PC-3 (cell line): ENCODE data around the gene IGSF3. TPM values are rescaled to one million over a fixed set of nuclear protein-coding genes. Genes with fewer than 3 reads are reported as not detected.

Experiments used
- ATAC-seq: fragments of 200-7000 bp; cut with Tn5 transposase; 2 replicates; pipeline ENCODE4 v1.9.1; 2020; ENCODE audit warnings: mild to moderate bottlenecking, moderate library complexity
- BruUV-seq: library from RNA; stranded (reverse); fragments of 400-500 nt; replicated peaks from 2 replicates; lab custom pipeline; 2021; lab: Mats Ljungman, UMichigan
- CTCF ChIA-PET: fragments of 300-600 bp; sonication (Branson Sonifier 250); formaldehyde crosslinking; loops from one replicate; lab custom pipeline; 2022; ENCODE audit warnings: antibody characterized with exemption; lab: Charles Lee
- POLR2A ChIA-PET: fragments of 300-600 bp; sonication (Branson Sonifier 250); formaldehyde crosslinking; loops from one replicate; lab custom pipeline; 2022; ENCODE audit warnings: antibody characterized with exemption; ENCODE audit not compliant: unreplicated experiment; lab: Charles Lee
- DNase-seq: peaks from one replicate; pipeline ENCODE4 v3.0.0-alpha.2; 2015
- H2AFZ ChIP-seq: fragments of 300-600 bp; sonication (generic); 2 replicates; pipeline ENCODE4 v1.6.0; 2016; ENCODE audit warnings: antibody characterized with exemption, low read length
- H3F3A ChIP-seq: fragments of 300-600 bp; sonication (generic); one replicate; pipeline ENCODE4 v1.6.0; 2017; ENCODE audit warnings: antibody characterized with exemption, low read length, control low read depth, mild to moderate bottlenecking; ENCODE audit not compliant: unreplicated experiment
- H3K27ac ChIP-seq: fragments of 300-600 bp; sonication (generic); 2 replicates; pipeline ENCODE4 v1.5.1; 2016; ENCODE audit warnings: mild to moderate bottlenecking, low read length
- H3K27me3 ChIP-seq: fragments of 300-600 bp; sonication (generic); 2 replicates; pipeline ENCODE4 v1.6.1; 2016; ENCODE audit warnings: low read length, mixed read lengths
- H3K36me3 ChIP-seq: fragments of 300-600 bp; sonication (generic); 2 replicates; pipeline ENCODE4 v1.6.1; 2016; ENCODE audit warnings: low read depth, mixed run types, low read length, mixed read lengths
- H3K4me1 ChIP-seq: fragments of 300-600 bp; sonication (generic); 2 replicates; pipeline ENCODE4 v1.5.1; 2016; ENCODE audit warnings: low read length; ENCODE audit not compliant: insufficient read depth
- H3K4me2 ChIP-seq: fragments of 300-600 bp; sonication (generic); 2 replicates; pipeline ENCODE4 v1.6.0; 2016; ENCODE audit warnings: low read length
- H3K4me3 ChIP-seq: fragments of 300-600 bp; sonication (generic); 2 replicates; pipeline ENCODE4 v1.5.1; 2016; ENCODE audit warnings: mild to moderate bottlenecking, low read length, mixed read lengths
- H3K79me2 ChIP-seq: fragments of 300-600 bp; sonication (generic); 2 replicates; pipeline ENCODE4 v1.6.1; 2017; ENCODE audit warnings: low read length, mixed read lengths
- H3K9ac ChIP-seq: fragments of 300-600 bp; sonication (generic); 2 replicates; pipeline ENCODE4 v1.6.0; 2016; ENCODE audit warnings: mild to moderate bottlenecking, low read length
- H3K9me2 ChIP-seq: fragments of 300-600 bp; sonication (generic); replicated peaks from 2 replicates; pipeline ENCODE4 v1.6.1; 2016; ENCODE audit warnings: mixed run types, low read length, mixed read lengths
- H3K9me3 ChIP-seq: fragments of 300-600 bp; sonication (generic); 2 replicates; pipeline ENCODE4 v1.6.1; 2016; ENCODE audit warnings: low read length, mixed read lengths
- H4K20me1 ChIP-seq: fragments of 300-600 bp; sonication (generic); 2 replicates; pipeline ENCODE4 v1.6.1; 2016; ENCODE audit warnings: low read length, mixed read lengths
- CTCF ChIP-seq: fragments of 300-600 bp; sonication (generic); conservative IDR thresholded peaks from 2 replicates; pipeline ENCODE4 v1.5.1; 2017; ENCODE audit warnings: antibody characterized with exemption, low read depth, mild to moderate bottlenecking, low read length
- EZH2 ChIP-seq: fragments of 300-600 bp; sonication (generic); IDR thresholded peaks from one replicate; pipeline ENCODE4 v1.6.1; 2017; ENCODE audit warnings: antibody characterized with exemption, mild to moderate bottlenecking, low read length; ENCODE audit not compliant: unreplicated experiment
- EZH2phosphoT487 ChIP-seq: fragments of 300-600 bp; sonication (generic); IDR thresholded peaks from 2 replicates; pipeline ENCODE4 v1.6.1; 2018; ENCODE audit warnings: mild to moderate bottlenecking, antibody characterized with exemption, low read length, borderline replicate concordance
- intact Hi-C: fragments of 100-400 bp; cut with micrococcal nuclease; formaldehyde crosslinking; loops from 2 replicates; pipeline ENCODE4 v1.9.0; 2023
- total RNA-seq: library from RNA; depleted of rRNA; stranded (reverse); fragments of >200 nt; gene quantifications from 2 replicates; pipeline ENCODE4 v1.2.3, GENCODE V29; 2014

Gene IGSF3
- total RNA-seq, 1 experiment from 2014 or later, result 15.5 TPM

- no peaks in the 10 kb centered on the region for H3K36me3 ChIP-seq
- CTCF ChIA-PET, result no interaction called here
- no peak overlapping the region for H2AFZ ChIP-seq
- H3K27ac ChIP-seq, result peak overlapping the region; percentile 34; the same call in 1 of the 2 replicates
- no peaks in the 10 kb centered on the region for H3K27me3 ChIP-seq
- H3F3A ChIP-seq, result no peaks in the 10 kb centered on the region
- H3K79me2 ChIP-seq, result no peaks in the 10 kb centered on the region
- TF ChIP-seq CTCF (no peak), EZH2phosphoT487 (no peak), EZH2 (no peak)
- peaks cover 14% of the 10 kb centered on the region for H3K4me1 ChIP-seq
- intact Hi-C loops, result no loop called here
- POLR2A ChIA-PET, result no interaction called here
- H3K4me3 ChIP-seq, result no peak overlapping the region; the same call in 1 of the 2 replicates
- H3K9ac ChIP-seq, result no peak overlapping the region
- no peaks in the 10 kb centered on the region for H3K9me2 ChIP-seq
- peak overlapping the region; percentile 23 for H3K4me2 ChIP-seq
- BruUV-seq, result no TSS peak
- H3K9me3 ChIP-seq, result no peaks in the 10 kb centered on the region
- ATAC-seq (peak; percentile 49; the same call in 1 of the 2 replicates), DNase-seq (peak; percentile 85)
- H4K20me1 ChIP-seq, result no peaks in the 10 kb centered on the region
Observed at GRCh38 chr1:116674751-116675150, 7.2 kb upstream of the IGSF3 start.

GRCh38 chr1:116674011-116674531, 6.5 kb upstream of the IGSF3 start:
- Histone ChIP-seq H4K20me1 (no peaks in the 10 kb centered on the region), H3K4me2 (peak overlapping the region; percentile 23), H3F3A (no peaks in the 10 kb centered on the region), H3K4me1 (peaks cover 14% of the 10 kb centered on the region), H3K27me3 (no peaks in the 10 kb centered on the region), H3K79me2 (no peaks in the 10 kb centered on the region), H3K9me3 (no peaks in the 10 kb centered on the region), H3K4me3 (no peak overlapping the region), H3K27ac (peak overlapping the region; percentile 34; the same call in 1 of the 2 replicates), H3K9me2 (no peaks in the 10 kb centered on the region), H2AFZ (no peak overlapping the region), H3K9ac (no peak overlapping the region), H3K36me3 (no peaks in the 10 kb centered on the region)
- ChIA-PET POLR2A (no interaction called here), CTCF (no interaction called here)
- intact Hi-C loops, result no loop called here
- TF ChIP-seq EZH2 (no peak), EZH2phosphoT487 (no peak), CTCF (no peak)
- no TSS peak for BruUV-seq
- DNase-seq, result no peak
- ATAC-seq, result no peak

DNA sequence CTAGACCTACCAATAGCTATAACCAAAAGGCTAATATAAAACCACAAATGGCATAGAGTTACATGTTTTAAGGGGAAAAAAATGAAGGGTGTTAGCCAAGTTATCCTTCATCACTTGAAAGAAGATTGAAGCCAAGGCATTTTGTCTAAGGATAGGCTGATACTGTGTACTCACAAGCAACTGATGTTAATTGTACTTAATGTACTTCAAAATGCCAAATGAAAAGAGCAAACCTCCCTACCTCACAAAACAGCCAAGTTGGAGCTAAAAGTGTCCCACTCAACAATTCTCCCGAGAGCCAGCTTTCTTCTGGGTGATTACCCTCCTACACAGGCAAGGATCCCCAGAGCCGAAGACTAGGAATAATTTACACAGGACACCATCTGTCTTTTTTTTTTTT, 4.4 kb upstream of the IGSF3 start:
- Histone ChIP-seq H3K4me1 (peaks cover 14% of the 10 kb centered on the region), H3F3A (no peaks in the 10 kb centered on the region), H3K9me2 (no peaks in the 10 kb centered on the region), H2AFZ (no peak overlapping the region), H3K27me3 (no peaks in the 10 kb centered on the region), H3K9me3 (no peaks in the 10 kb centered on the region), H3K79me2 (no peaks in the 10 kb centered on the region), H3K4me2 (no peak overlapping the region), H3K9ac (no peak overlapping the region), H3K4me3 (no peak overlapping the region), H4K20me1 (no peaks in the 10 kb centered on the region), H3K36me3 (no peaks in the 10 kb centered on the region), H3K27ac (no peak overlapping the region)
- TF ChIP-seq CTCF (no peak), EZH2phosphoT487 (no peak), EZH2 (no peak)
- BruUV-seq, result no TSS peak
- ChIA-PET CTCF (interaction anchor here (0.6 kb wide), 1 partner anchor 123 kb away, joined by 3 read pairs; no protein-coding TSS in a partner anchor), POLR2A (no interaction called here)
- no peak for ATAC-seq
- DNase-seq, result peak; percentile 21
- intact Hi-C loops, result no loop called here
